ES-I3 (cell line): Measurements from ENCODE around the gene MZT2B.
"Not testable (repeated sequence)": the region's sequence is repeated elsewhere in the genome, so short reads cannot be mapped to it uniquely, and the experiment has no call there.

Experiments
- H3K36me3 ChIP-seq: 2 replicates; pipeline ENCODE4 v1.6.1; 2013; ENCODE audit warnings: mild to moderate bottlenecking, low read length, control low read depth, moderate library complexity; ENCODE audit not compliant: insufficient read depth
- H3K4me1 ChIP-seq: 2 replicates; pipeline ENCODE4 v1.6.1; 2013; ENCODE audit warnings: mild to moderate bottlenecking, control low read depth, low read length; ENCODE audit not compliant: insufficient read depth
- H3K9ac ChIP-seq: 2 replicates; pipeline ENCODE4 v1.6.1; 2013; ENCODE audit warnings: low read depth, mild to moderate bottlenecking, low read length, moderate library complexity
- H3K9me3 ChIP-seq: 2 replicates; pipeline ENCODE4 v1.6.1; 2013; ENCODE audit warnings: mild to moderate bottlenecking, low read length, moderate library complexity; ENCODE audit not compliant: control insufficient read depth, insufficient read depth

MZT2B gene

GRCh38 chr2:130145006-130145414 lies 37.1 kb upstream of the MZT2B start, which contains the start of gene CCDC74B:
TSS of gene CCDC74B (minus strand) at chr2:130145112. CDS start at chr2:130144996, 116 bp downstream.
- not testable (repeated sequence) for H3K36me3 ChIP-seq, H3K9me3 ChIP-seq, H3K4me1 ChIP-seq
- peak within 1 kb of the TSS; percentile 44; the same call in 1 of the 2 replicates for H3K9ac ChIP-seq

- not testable (repeated sequence) for H3K9me3 ChIP-seq, H3K9ac ChIP-seq, H3K36me3 ChIP-seq, H3K4me1 ChIP-seq
These were observed 33.5 kb upstream of the MZT2B start for GRCh38 chr2:130148515-130148914.

- H3K36me3 ChIP-seq = no peaks in the 10 kb centered on the region
- H3K4me1 ChIP-seq = no peaks in the 10 kb centered on the region
- no peaks in the 10 kb centered on the region for H3K9me3 ChIP-seq
- no peak overlapping the region for H3K9ac ChIP-seq
These were observed 31.6 kb upstream of the MZT2B start for GRCh38 chr2:130150181-130151144.

- H3K9ac ChIP-seq, H3K9me3 ChIP-seq, H3K36me3 ChIP-seq, H3K4me1 ChIP-seq: not testable (repeated sequence)
These were observed 30.9 kb upstream of the MZT2B start for GRCh38 chr2:130151145-130151512.

- not testable (repeated sequence) for H3K4me1 ChIP-seq, H3K9me3 ChIP-seq, H3K36me3 ChIP-seq, H3K9ac ChIP-seq
These were observed 29.8 kb upstream of the MZT2B start for GRCh38 chr2:130152136-130152815.

GRCh38 chr2:130152816-130153595 lies 29.1 kb upstream of the MZT2B start:
- Histone ChIP-seq H3K36me3 (no peaks in the 10 kb centered on the region), H3K9me3 (no peaks in the 10 kb centered on the region), H3K4me1 (no peaks in the 10 kb centered on the region), H3K9ac (no peak overlapping the region)

GRCh38 chr2:130153721-130154422 lies 28.2 kb upstream of the MZT2B start:
- H3K9ac ChIP-seq, H3K4me1 ChIP-seq, H3K9me3 ChIP-seq, H3K36me3 ChIP-seq: not testable (repeated sequence)

GRCh38 chr2:130154423-130154770 lies 27.7 kb upstream of the MZT2B start:
- not testable (repeated sequence) for H3K9ac ChIP-seq, H3K36me3 ChIP-seq, H3K9me3 ChIP-seq, H3K4me1 ChIP-seq

- H3K4me1 ChIP-seq = no peaks in the 10 kb centered on the region
- H3K36me3 ChIP-seq = no peaks in the 10 kb centered on the region
- no peaks in the 10 kb centered on the region for H3K9me3 ChIP-seq
- H3K9ac ChIP-seq = no peak overlapping the region
These were observed 27.0 kb upstream of the MZT2B start for GRCh38 chr2:130154773-130155765.

- H3K4me1 ChIP-seq, H3K36me3 ChIP-seq, H3K9ac ChIP-seq, H3K9me3 ChIP-seq: not testable (repeated sequence)
These were observed 26.0 kb upstream of the MZT2B start for GRCh38 chr2:130155956-130156623.

- H3K9ac ChIP-seq = no peak overlapping the region
These were observed 25.4 kb upstream of the MZT2B start for GRCh38 chr2:130156624-130157004.

GRCh38 chr2:130157354-130157753 lies 24.7 kb upstream of the MZT2B start:
- H3K4me1 ChIP-seq, H3K9me3 ChIP-seq, H3K9ac ChIP-seq, H3K36me3 ChIP-seq: not testable (repeated sequence)

More at GRCh38 chr2:130156624-130157004, 25.4 kb upstream of the MZT2B start:
- Histone ChIP-seq H3K4me1 (no peaks in the 10 kb centered on the region), H3K9me3 (no peaks in the 10 kb centered on the region), H3K36me3 (no peaks in the 10 kb centered on the region)
